Kidney epithelial cell (primary cell): ENCODE data around the gene C1R. TPM values are rescaled to one million over a fixed set of nuclear protein-coding genes. Genes with fewer than 3 reads are reported as not detected.

Experiments used
- DNase-seq: peaks from one replicate; pipeline ENCODE4 v3.0.0-alpha.2; 2010; ENCODE audit warnings: low read depth
- H3K27me3 ChIP-seq: 2 replicates; pipeline ENCODE4 v1.6.0; 2011; ENCODE audit warnings: low read length; ENCODE audit not compliant: control insufficient read depth, insufficient read depth
- H3K36me3 ChIP-seq: 2 replicates; pipeline ENCODE4 v1.5.1; 2011; ENCODE audit warnings: low read length; ENCODE audit not compliant: control insufficient read depth, insufficient read depth
- H3K4me3 ChIP-seq: 2 replicates; pipeline ENCODE4 v1.5.1; 2011; ENCODE audit warnings: low read depth, mild to moderate bottlenecking, control low read depth, low read length
- CTCF ChIP-seq: IDR thresholded peaks from 2 replicates; pipeline ENCODE4 v1.5.1; 2011; ENCODE audit warnings: mild to moderate bottlenecking, moderate library complexity, low read length, control low read depth, inconsistent platforms; ENCODE audit not compliant: insufficient read depth, poor library complexity, severe bottlenecking
- total RNA-seq: library from RNA; depleted of rRNA; stranded (reverse); fragments of >200 nt; gene quantifications from 2 replicates; pipeline ENCODE4 v1.2.3, GENCODE V29; 2015

The C1R gene
- total RNA-seq, 1 donor from 2014 or later, result 13.5 TPM

GRCh38 chr12:7068240-7068993 is 23.8 kb downstream of the C1R start:
- H3K27me3 ChIP-seq, result peaks cover 6% of the 10 kb centered on the region
- H3K36me3 ChIP-seq, result no peaks in the 10 kb centered on the region
- no peak for DNase-seq
- TF ChIP-seq CTCF, result no peak
- H3K4me3 ChIP-seq, result no peak overlapping the region

- no peaks in the 10 kb centered on the region for H3K36me3 ChIP-seq
- H3K27me3 ChIP-seq, result peaks cover 9% of the 10 kb centered on the region
- no peak for DNase-seq
- no peak for TF ChIP-seq CTCF
- no peak overlapping the region for H3K4me3 ChIP-seq
Observed at GRCh38 chr12:7067096-7067495, 25.1 kb downstream of the C1R start.

DNA sequence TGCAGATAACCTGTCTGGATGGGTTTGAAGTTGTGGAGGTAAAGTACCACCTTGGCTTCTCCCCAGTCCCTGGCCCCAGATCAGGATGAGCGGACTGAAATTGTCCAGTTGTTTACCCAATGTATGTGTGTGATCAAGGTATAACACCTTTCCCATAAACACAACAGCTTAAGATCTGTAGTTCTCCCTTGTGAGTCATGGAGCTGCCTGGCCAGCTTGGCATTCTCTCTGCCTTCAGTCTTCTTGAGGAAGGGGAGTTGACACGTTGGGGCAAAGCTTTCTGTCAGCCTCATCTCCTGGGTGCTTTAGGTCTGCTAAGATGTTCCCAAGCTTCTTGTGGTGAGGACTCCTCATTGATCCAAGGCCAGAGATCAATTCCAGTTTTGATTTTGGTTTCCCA is 25.6 kb downstream of the C1R start:
- Histone ChIP-seq H3K4me3 (no peak overlapping the region), H3K27me3 (peaks cover 9% of the 10 kb centered on the region), H3K36me3 (no peaks in the 10 kb centered on the region)
- no peak for TF ChIP-seq CTCF
- DNase-seq, result no peak

GRCh38 chr12:7065073-7065623 is 27.1 kb downstream of the C1R start:
- no peak overlapping the region for H3K4me3 ChIP-seq
- DNase-seq, result no peak
- H3K27me3 ChIP-seq, result peaks cover 9% of the 10 kb centered on the region
- TF ChIP-seq CTCF, result no peak
- no peaks in the 10 kb centered on the region for H3K36me3 ChIP-seq

GRCh38 chr12:7064516-7064915 is 27.7 kb downstream of the C1R start:
- Histone ChIP-seq H3K27me3 (peaks cover 9% of the 10 kb centered on the region), H3K4me3 (no peak overlapping the region), H3K36me3 (no peaks in the 10 kb centered on the region)
- no peak for DNase-seq
- no peak for TF ChIP-seq CTCF

- no peaks in the 10 kb centered on the region for H3K36me3 ChIP-seq
- DNase-seq, result no peak
- no peak overlapping the region for H3K4me3 ChIP-seq
- H3K27me3 ChIP-seq, result peaks cover 4% of the 10 kb centered on the region
- TF ChIP-seq CTCF, result no peak
Observed at GRCh38 chr12:7061596-7061995, 30.6 kb downstream of the C1R start.
